ENCODE results near the gene SPACA1. TPM values are rescaled to one million over a fixed set of nuclear protein-coding genes. Genes with fewer than 3 reads are reported as not detected.

Gene SPACA1
- total and polyA plus RNA-seq, 9 donors = not detected

- intact Hi-C loops (cut with DNase I) = no loop called here
- no peak overlapping the region for H3K27ac ChIP-seq
- TF ChIP-seq POLR2A (IDR thresholded peaks at IDR 0.05) = no peak
- TF ChIP-seq EP300 (IDR thresholded peaks at IDR 0.05) = no peak
- TF ChIP-seq CTCF (IDR thresholded peaks at IDR 0.05) = no peak
- H3K4me3 ChIP-seq = no peak overlapping the region
- no peak for DNase-seq
- H3K36me3 ChIP-seq = no peaks in the 10 kb centered on the region
- no peaks in the 10 kb centered on the region for H3K27me3 ChIP-seq
- H3K9me3 ChIP-seq = no peaks in the 10 kb centered on the region
- no peaks in the 10 kb centered on the region for H3K4me1 ChIP-seq (ENCODE audit: insufficient read depth)
- 65 to 70% (median 67%) methylated on average over 6 of the region's 6 CpGs for WGBS, 3 donors
Observed at GRCh38 chr6:88020439-88020838, 27.2 kb upstream of the SPACA1 start.

- 67 to 81% (median 73%) methylated on average over 2 of the region's 2 CpGs for WGBS, 3 donors
- H3K36me3 ChIP-seq = no peaks in the 10 kb centered on the region
- H3K4me3 ChIP-seq = no peak overlapping the region
- H3K27ac ChIP-seq = no peak overlapping the region
- intact Hi-C loops (cut with DNase I) = no loop called here
- H3K27me3 ChIP-seq = no peaks in the 10 kb centered on the region
- no peak for DNase-seq
- TF ChIP-seq EP300 (IDR thresholded peaks at IDR 0.05) = no peak
- no peak for TF ChIP-seq POLR2A (IDR thresholded peaks at IDR 0.05)
- no peaks in the 10 kb centered on the region for H3K9me3 ChIP-seq
- H3K4me1 ChIP-seq (ENCODE audit: insufficient read depth) = no peaks in the 10 kb centered on the region
Observed at GRCh38 chr6:88024696-88025095, 22.9 kb upstream of the SPACA1 start.

- H3K4me3 ChIP-seq = no peak overlapping the region
- TF ChIP-seq POLR2A (IDR thresholded peaks at IDR 0.05) = no peak
- TF ChIP-seq CTCF (IDR thresholded peaks at IDR 0.05) = no peak
- TF ChIP-seq EP300 (IDR thresholded peaks at IDR 0.05) = no peak
- no peaks in the 10 kb centered on the region for H3K27me3 ChIP-seq
- 79 to 93% (median 85%) methylated on average over 1 of the region's 1 CpG for WGBS, 3 donors
- no peak overlapping the region for H3K27ac ChIP-seq
- intact Hi-C loops (cut with DNase I) = no loop called here
- no peaks in the 10 kb centered on the region for H3K36me3 ChIP-seq
- DNase-seq = no peak
- H3K4me1 ChIP-seq (ENCODE audit: insufficient read depth) = no peaks in the 10 kb centered on the region
- peaks cover 0 to 4% of the 10 kb centered on the region in 2 donors for H3K9me3 ChIP-seq
Observed at GRCh38 chr6:88031550-88031949, 16.1 kb upstream of the SPACA1 start.

GRCh38 chr6:88044530-88044929 is 3.1 kb upstream of the SPACA1 start:
- Histone ChIP-seq H3K4me3 (no peak overlapping the region), H3K36me3 (no peaks in the 10 kb centered on the region), H3K27ac (no peak overlapping the region), H3K4me1 (ENCODE audit: insufficient read depth) (no peaks in the 10 kb centered on the region), H3K9me3 (no peaks in the 10 kb centered on the region), H3K27me3 (peaks cover 2% of the 10 kb centered on the region)
- intact Hi-C loops (cut with DNase I) = no loop called here
- DNase-seq = no peak
- no peak for TF ChIP-seq CTCF (IDR thresholded peaks at IDR 0.05)
- TF ChIP-seq POLR2A (IDR thresholded peaks at IDR 0.05) = no peak
- TF ChIP-seq EP300 (IDR thresholded peaks at IDR 0.05) = no peak

GRCh38 chr6:88045521-88046136 is 2.0 kb upstream of the SPACA1 start:
- no peaks in the 10 kb centered on the region for H3K36me3 ChIP-seq
- no peak overlapping the region for H3K4me3 ChIP-seq
- no peak overlapping the region for H3K27ac ChIP-seq
- H3K4me1 ChIP-seq (ENCODE audit: insufficient read depth) = no peaks in the 10 kb centered on the region
- no peaks in the 10 kb centered on the region for H3K9me3 ChIP-seq
- TF ChIP-seq EP300 (IDR thresholded peaks at IDR 0.05) = no peak
- TF ChIP-seq CTCF (IDR thresholded peaks at IDR 0.05) = no peak
- TF ChIP-seq POLR2A (IDR thresholded peaks at IDR 0.05) = no peak
- 70 to 81% (median 81%) methylated on average over 1 of the region's 1 CpG for WGBS, 3 donors
- DNase-seq = no peak
- peaks cover 2% of the 10 kb centered on the region for H3K27me3 ChIP-seq
- intact Hi-C loops (cut with DNase I) = no loop called here

Data from ovary (tissue), 9 donors.